Neural progenitor cell (in vitro differentiated cells): ENCODE results near the gene SEMA7A.

ENCODE experiments used
- EZH2phosphoT487 ChIP-seq: fragments of 200-600 bp; sonication (generic); IDR thresholded peaks from 2 replicates; pipeline ENCODE4 v1.6.1; 2017; ENCODE audit warnings: antibody characterized with exemption
- TF ChIP-seq, protein P1 (sequence below): fragments of 200-600 bp; sonication (generic); IDR thresholded peaks from 2 replicates; pipeline ENCODE4 v1.5.1; 2017; ENCODE audit warnings: antibody characterized with exemption, mild to moderate bottlenecking

DNA sequence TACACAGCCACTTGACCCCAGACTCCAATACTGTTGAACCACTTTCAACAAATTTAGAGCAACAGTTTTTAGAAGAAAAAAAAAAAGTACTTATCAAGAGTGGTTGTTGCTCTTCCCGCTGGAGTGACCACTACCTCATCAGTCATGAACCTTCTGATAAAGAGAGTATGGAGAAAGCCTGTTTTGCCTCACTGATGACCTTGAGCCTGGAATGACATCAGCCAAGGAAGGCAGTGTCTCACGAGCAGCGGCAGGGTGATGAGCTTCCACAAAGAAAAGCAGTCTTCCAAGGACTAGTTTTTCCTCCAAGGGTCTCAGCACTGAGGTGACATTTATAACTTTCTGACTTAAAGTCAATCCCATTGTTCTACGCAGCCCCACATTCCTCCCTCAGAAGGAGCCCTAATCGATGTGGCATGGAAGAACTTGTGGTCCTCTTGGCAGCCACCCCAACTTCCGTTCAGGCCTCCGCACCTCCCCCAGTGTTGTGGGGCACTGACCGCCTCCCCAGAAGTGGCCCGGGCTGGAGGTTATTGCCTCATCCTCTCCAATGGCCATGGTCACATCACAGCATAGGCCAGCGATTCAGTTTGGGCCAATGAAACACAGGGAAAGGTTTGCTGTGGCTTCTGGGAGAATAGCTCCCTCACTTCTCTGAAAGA lies 64.5 kb downstream of the SEMA7A start:
- TF ChIP-seq, protein P1, sequence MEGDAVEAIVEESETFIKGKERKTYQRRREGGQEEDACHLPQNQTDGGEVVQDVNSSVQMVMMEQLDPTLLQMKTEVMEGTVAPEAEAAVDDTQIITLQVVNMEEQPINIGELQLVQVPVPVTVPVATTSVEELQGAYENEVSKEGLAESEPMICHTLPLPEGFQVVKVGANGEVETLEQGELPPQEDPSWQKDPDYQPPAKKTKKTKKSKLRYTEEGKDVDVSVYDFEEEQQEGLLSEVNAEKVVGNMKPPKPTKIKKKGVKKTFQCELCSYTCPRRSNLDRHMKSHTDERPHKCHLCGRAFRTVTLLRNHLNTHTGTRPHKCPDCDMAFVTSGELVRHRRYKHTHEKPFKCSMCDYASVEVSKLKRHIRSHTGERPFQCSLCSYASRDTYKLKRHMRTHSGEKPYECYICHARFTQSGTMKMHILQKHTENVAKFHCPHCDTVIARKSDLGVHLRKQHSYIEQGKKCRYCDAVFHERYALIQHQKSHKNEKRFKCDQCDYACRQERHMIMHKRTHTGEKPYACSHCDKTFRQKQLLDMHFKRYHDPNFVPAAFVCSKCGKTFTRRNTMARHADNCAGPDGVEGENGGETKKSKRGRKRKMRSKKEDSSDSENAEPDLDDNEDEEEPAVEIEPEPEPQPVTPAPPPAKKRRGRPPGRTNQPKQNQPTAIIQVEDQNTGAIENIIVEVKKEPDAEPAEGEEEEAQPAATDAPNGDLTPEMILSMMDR, result no peak
- no peak for TF ChIP-seq EZH2phosphoT487
